Body of pancreas (tissue), 4 donors: ENCODE measurements around the gene TXNRD2.

ENCODE experiments used
- POLR2A ChIP-seq, 3 donors: fragments of 450-650 bp; IDR thresholded peaks; one replicate each; pipeline ENCODE4 v1.6.1; 2016; ENCODE audit warnings: antibody characterized with exemption in 3 of 3, mild to moderate bottlenecking in 2 of 3
- TF ChIP-seq, protein P1 (sequence below), 7 experiments: fragments of 450-650 bp in 4 of 7; fragments of 200-600 bp in 3 of 7; sonication (generic) in 3 of 7; IDR thresholded peaks; one replicate each; pipeline ENCODE4 v1.5.1; 2016 to 2019; ENCODE audit warnings: antibody characterized with exemption in 7 of 7

GRCh38 chr22:19889951-19890350 is 51.7 kb downstream of the TXNRD2 start:
- TF ChIP-seq, protein P1, sequence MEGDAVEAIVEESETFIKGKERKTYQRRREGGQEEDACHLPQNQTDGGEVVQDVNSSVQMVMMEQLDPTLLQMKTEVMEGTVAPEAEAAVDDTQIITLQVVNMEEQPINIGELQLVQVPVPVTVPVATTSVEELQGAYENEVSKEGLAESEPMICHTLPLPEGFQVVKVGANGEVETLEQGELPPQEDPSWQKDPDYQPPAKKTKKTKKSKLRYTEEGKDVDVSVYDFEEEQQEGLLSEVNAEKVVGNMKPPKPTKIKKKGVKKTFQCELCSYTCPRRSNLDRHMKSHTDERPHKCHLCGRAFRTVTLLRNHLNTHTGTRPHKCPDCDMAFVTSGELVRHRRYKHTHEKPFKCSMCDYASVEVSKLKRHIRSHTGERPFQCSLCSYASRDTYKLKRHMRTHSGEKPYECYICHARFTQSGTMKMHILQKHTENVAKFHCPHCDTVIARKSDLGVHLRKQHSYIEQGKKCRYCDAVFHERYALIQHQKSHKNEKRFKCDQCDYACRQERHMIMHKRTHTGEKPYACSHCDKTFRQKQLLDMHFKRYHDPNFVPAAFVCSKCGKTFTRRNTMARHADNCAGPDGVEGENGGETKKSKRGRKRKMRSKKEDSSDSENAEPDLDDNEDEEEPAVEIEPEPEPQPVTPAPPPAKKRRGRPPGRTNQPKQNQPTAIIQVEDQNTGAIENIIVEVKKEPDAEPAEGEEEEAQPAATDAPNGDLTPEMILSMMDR (IDR thresholded peaks at IDR 0.05): no peak
- TF ChIP-seq POLR2A (IDR thresholded peaks at IDR 0.05): no peak
